Measurements from ENCODE around the gene EFHD2.

Gene EFHD2

GRCh38 chr1:15472587-15472986 lies 62.9 kb downstream of the EFHD2 start:
- H3K4me3 ChIP-seq (ENCODE audit: control insufficient read depth, low read depth, low read length), result no peak overlapping the region
- no peak for TF ChIP-seq CTCF (conservative IDR thresholded peaks at IDR 0.05; ENCODE audit: control insufficient read depth, insufficient read depth, low read depth, low read length)
- DNase-seq (ENCODE audit: low read depth), result no peak

- DNase-seq (ENCODE audit: low read depth), result no peak
- H3K4me3 ChIP-seq (ENCODE audit: control insufficient read depth, low read depth, low read length), result no peak within 1 kb of the TSS
- TF ChIP-seq CTCF (conservative IDR thresholded peaks at IDR 0.05; ENCODE audit: control insufficient read depth, insufficient read depth, low read depth, low read length), result no peak
These were observed 66.1 kb downstream of the EFHD2 start, which contains the start of gene CELA2B for GRCh38 chr1:15475752-15476314. CELA2B (plus strand) TSS chr1:15476104; CDS start chr1:15476126, 22 bp downstream.

GRCh38 chr1:15476927-15477326 lies 67.2 kb downstream of the EFHD2 start:
- TF ChIP-seq CTCF (conservative IDR thresholded peaks at IDR 0.05; ENCODE audit: control insufficient read depth, insufficient read depth, low read depth, low read length), result no peak
- no peak for DNase-seq (ENCODE audit: low read depth)
- no peak overlapping the region for H3K4me3 ChIP-seq (ENCODE audit: control insufficient read depth, low read depth, low read length)

GRCh38 chr1:15477646-15478212 lies 68.0 kb downstream of the EFHD2 start:
- DNase-seq (ENCODE audit: low read depth), result no peak
- H3K4me3 ChIP-seq (ENCODE audit: control insufficient read depth, low read depth, low read length), result no peak overlapping the region
- TF ChIP-seq CTCF (conservative IDR thresholded peaks at IDR 0.05; ENCODE audit: control insufficient read depth, insufficient read depth, low read depth, low read length), result no peak
